GM23338 (cell line): ENCODE results near the gene RYR3. TPM values are rescaled to one million over a fixed set of nuclear protein-coding genes. Genes with fewer than 3 reads are reported as not detected.

Source experiments
- ATAC-seq: fragments of 200-7000 bp; cut with Tn5 transposase; 3 replicates; pipeline ENCODE4 v1.9.1; 2020
- DNase-seq: peaks from one replicate; pipeline ENCODE4 v3.0.0-alpha.2; 2015; ENCODE audit warnings: low spot score
- H2AFZ ChIP-seq: fragments of 200-600 bp; sonication (generic); 2 replicates; pipeline ENCODE4 v1.8.0; 2016; ENCODE audit warnings: antibody characterized with exemption, mild to moderate bottlenecking, moderate library complexity
- H3F3A ChIP-seq: fragments of 200-600 bp; sonication (generic); replicated peaks from 2 replicates; pipeline ENCODE4 v1.8.0; 2017; ENCODE audit warnings: antibody characterized with exemption, mixed run types, low read depth
- H3K27ac ChIP-seq: fragments of 200-600 bp; sonication (generic); 2 replicates; pipeline ENCODE4 v1.6.1; 2016; ENCODE audit warnings: low read depth
- H3K27me3 ChIP-seq: fragments of 200-600 bp; sonication (generic); 2 replicates; pipeline ENCODE4 v1.8.0; 2016; ENCODE audit warnings: mild to moderate bottlenecking, mixed run types, moderate library complexity; ENCODE audit not compliant: insufficient read depth
- H3K36me3 ChIP-seq: fragments of 200-600 bp; sonication (generic); 2 replicates; pipeline ENCODE4 v1.8.0; 2016; ENCODE audit warnings: mild to moderate bottlenecking; ENCODE audit not compliant: insufficient read depth
- H3K4me1 ChIP-seq: fragments of 200-600 bp; sonication (generic); 2 replicates; pipeline ENCODE4 v1.8.0; 2016; ENCODE audit warnings: mild to moderate bottlenecking, moderate library complexity; ENCODE audit not compliant: insufficient read depth
- H3K4me2 ChIP-seq: fragments of 200-600 bp; sonication (generic); 2 replicates; pipeline ENCODE4 v1.7.1; 2017; ENCODE audit warnings: mixed run types
- H3K4me3 ChIP-seq: fragments of 200-600 bp; sonication (generic); 2 replicates; pipeline ENCODE4 v1.6.1; 2016; ENCODE audit warnings: mixed run types
- H3K79me2 ChIP-seq: fragments of 200-600 bp; sonication (generic); replicated peaks from 2 replicates; pipeline ENCODE4 v1.8.0; 2017; ENCODE audit warnings: mild to moderate bottlenecking; ENCODE audit not compliant: insufficient read depth
- H3K9me2 ChIP-seq: fragments of 200-600 bp; sonication (generic); 2 replicates; pipeline ENCODE4 v1.8.0; 2017; ENCODE audit not compliant: insufficient read depth
- H4K20me1 ChIP-seq: fragments of 200-600 bp; sonication (generic); replicated peaks from 2 replicates; pipeline ENCODE4 v1.8.0; 2017; ENCODE audit warnings: mild to moderate bottlenecking; ENCODE audit not compliant: insufficient read depth
- H3K27ac Mint-ChIP-seq: 2 replicates; pipeline ENCODE4 v1.8.0; 2020; ENCODE audit warnings: inconsistent platforms, mild to moderate bottlenecking, moderate library complexity, mixed read lengths
- H3K27me3 Mint-ChIP-seq: 3 replicates; pipeline ENCODE4 v1.8.0; 2022; ENCODE audit warnings: low read depth, mild to moderate bottlenecking, moderate library complexity, mixed read lengths, inconsistent platforms; ENCODE audit not compliant: insufficient read depth, poor library complexity
- H3K36me3 Mint-ChIP-seq: 3 replicates; pipeline ENCODE4 v1.8.0; 2021; ENCODE audit warnings: low read depth, mild to moderate bottlenecking, inconsistent platforms, moderate library complexity, mixed read lengths
- H3K4me1 Mint-ChIP-seq: 3 replicates; pipeline ENCODE4 v1.8.0; 2020; ENCODE audit warnings: mild to moderate bottlenecking, inconsistent platforms, mixed read lengths
- H3K4me3 Mint-ChIP-seq: 3 replicates; pipeline ENCODE4 v1.8.0; 2021; ENCODE audit warnings: moderate library complexity, mild to moderate bottlenecking, inconsistent platforms, mixed read lengths
- H3K9me3 Mint-ChIP-seq: 3 replicates; pipeline ENCODE4 v1.8.0; 2020; ENCODE audit warnings: moderate library complexity, mild to moderate bottlenecking, inconsistent platforms, mixed read lengths
- CREB1 ChIP-seq: fragments of 250-450 bp; sonication (Bioruptor Pico); IDR thresholded peaks from 2 replicates; pipeline ENCODE4 v1.5.0; 2020; ENCODE audit warnings: low read depth, mild to moderate bottlenecking, moderate library complexity
- CTCF ChIP-seq, 2 experiments: fragments of 200-600 bp in 1 of 2; sonication (generic) in 1 of 2; conservative IDR thresholded peaks; 2 replicates each; pipeline versions ENCODE4 v1.5.1 to v1.6.1; 2016 to 2017; ENCODE audit warnings: antibody characterized with exemption in 2 of 2, low read depth in 2 of 2, mild to moderate bottlenecking in 2 of 2, moderate library complexity in 1 of 2
- ETS1 ChIP-seq: IDR thresholded peaks from 2 replicates; pipeline ENCODE4 v1.6.1; 2016; ENCODE audit warnings: antibody characterized with exemption
- EZH2 ChIP-seq: fragments of 200-600 bp; sonication (generic); IDR thresholded peaks from one replicate; pipeline ENCODE4 v1.8.0; 2017; ENCODE audit warnings: antibody characterized with exemption, mild to moderate bottlenecking, low read depth; ENCODE audit not compliant: unreplicated experiment
- EZH2phosphoT487 ChIP-seq: fragments of 200-600 bp; sonication (generic); IDR thresholded peaks from one replicate; pipeline ENCODE4 v1.8.1; 2018; ENCODE audit warnings: antibody characterized with exemption; ENCODE audit not compliant: unreplicated experiment
- JUNB ChIP-seq: IDR thresholded peaks from one replicate; pipeline ENCODE4 v1.6.1; 2016; ENCODE audit warnings: antibody characterized with exemption; ENCODE audit not compliant: unreplicated experiment
- NANOG ChIP-seq: IDR thresholded peaks from 2 replicates; pipeline ENCODE4 v1.6.1; 2016; ENCODE audit warnings: antibody characterized with exemption, borderline replicate concordance
- POLR2AphosphoS5 ChIP-seq: IDR thresholded peaks from 2 replicates; pipeline ENCODE4 v1.6.1; 2016; ENCODE audit warnings: antibody characterized with exemption, low read depth
- REST ChIP-seq: IDR thresholded peaks from one replicate; pipeline ENCODE4 v1.6.1; 2018; ENCODE audit warnings: antibody characterized with exemption; ENCODE audit not compliant: unreplicated experiment
- STAT1 ChIP-seq: IDR thresholded peaks from one replicate; pipeline ENCODE4 v1.6.1; 2016; ENCODE audit warnings: antibody characterized with exemption; ENCODE audit not compliant: unreplicated experiment
- ZNF114 ChIP-seq: fragments of 250-450 bp; sonication (Bioruptor Pico); IDR thresholded peaks from 2 replicates; pipeline ENCODE4 v1.5.0; 2020; ENCODE audit warnings: mild to moderate bottlenecking, moderate library complexity
- ZNF331 ChIP-seq: fragments of 250-450 bp; sonication (Bioruptor Pico); IDR thresholded peaks from 2 replicates; pipeline ENCODE4 v1.5.0; 2020; ENCODE audit warnings: low read depth, mild to moderate bottlenecking, moderate library complexity
- ZNF462 ChIP-seq: fragments of 250-450 bp; sonication (Bioruptor Pico); IDR thresholded peaks from 2 replicates; pipeline ENCODE4 v1.5.0; 2020; ENCODE audit warnings: mild to moderate bottlenecking, moderate library complexity
- polyA plus RNA-seq: library from polyadenylated mRNA; unstranded; fragments of >200 nt; fragmentation: Nextera tagmentation; extraction: Ambion mirVana; gene quantifications from 2 replicates; pipeline ENCODE4 v1.2.1, GENCODE V29; 2016
- total RNA-seq: library from RNA; depleted of rRNA; stranded (reverse); fragments of >200 nt; shearing (Covaris generic); gene quantifications from 2 replicates; pipeline ENCODE4 v1.2.3, GENCODE V29; 2014

The RYR3 gene
- total and polyA plus RNA-seq, 2 experiments from 2014 or later, result 1.1 to 1.2 TPM

- H3K4me3 ChIP-seq, result no peak overlapping the region
- H3K27me3 Mint-ChIP-seq, result peaks cover 7% of the 10 kb centered on the region
- H3K9me3 Mint-ChIP-seq, result no peaks in the 10 kb centered on the region
- H3K9me2 ChIP-seq, result no peaks in the 10 kb centered on the region
- no peak overlapping the region for H3K27ac ChIP-seq
- no peaks in the 10 kb centered on the region for H3K36me3 Mint-ChIP-seq
- H4K20me1 ChIP-seq, result no peaks in the 10 kb centered on the region
- no peaks in the 10 kb centered on the region for H3K4me1 Mint-ChIP-seq
- ATAC-seq (no peak), DNase-seq (no peak)
- peaks cover 5% of the 10 kb centered on the region; the same call in 1 of the 2 replicates for H3K36me3 ChIP-seq
- no peaks in the 10 kb centered on the region for H3K27me3 ChIP-seq
- H2AFZ ChIP-seq, result no peak overlapping the region
- H3K4me2 ChIP-seq, result no peak overlapping the region
- H3F3A ChIP-seq, result no peaks in the 10 kb centered on the region
- H3K4me3 Mint-ChIP-seq, result no peak overlapping the region
- no peaks in the 10 kb centered on the region for H3K79me2 ChIP-seq
- TF ChIP-seq CREB1 (no peak), EZH2phosphoT487 (no peak), REST (no peak), CTCF (conservative IDR thresholded peaks at IDR 0.05; ENCODE audit: low read depth in 2 of 2) (no peak), ETS1 (no peak), STAT1 (no peak), ZNF114 (CRISPR knock-in tag) (no peak), JUNB (no peak), ZNF331 (CRISPR knock-in tag) (no peak), ZNF462 (CRISPR knock-in tag) (no peak), EZH2 (no peak), POLR2AphosphoS5 (no peak), NANOG (no peak)
- H3K4me1 ChIP-seq, result no peaks in the 10 kb centered on the region
- no peak overlapping the region for H3K27ac Mint-ChIP-seq
Measured at GRCh38 chr15:33813891-33814290, 503.1 kb downstream of the RYR3 start.
